ENCODE data around the gene CEP95.

DNA sequence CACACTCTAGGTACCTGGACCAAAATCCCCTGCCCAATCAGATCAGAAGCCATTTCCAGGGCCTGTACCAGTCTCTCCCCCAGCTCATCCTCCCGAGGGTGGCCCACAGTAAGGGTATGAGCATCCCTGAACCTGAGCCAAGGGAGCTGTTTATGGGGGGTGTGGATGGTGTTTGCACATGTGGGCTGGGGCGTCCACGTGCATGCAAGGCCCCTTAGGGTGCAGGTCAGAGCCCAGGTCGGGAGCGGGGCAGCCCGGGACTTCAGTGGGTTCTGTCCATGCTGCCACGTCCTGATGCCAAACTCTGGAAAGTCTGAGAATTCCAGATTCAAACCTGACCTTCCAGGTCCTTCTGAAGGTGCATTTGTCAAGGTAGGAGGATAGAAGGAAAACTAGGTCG lies 48.0 kb upstream of the CEP95 start:
- TF ChIP-seq PAX5 (IDR thresholded peaks at IDR 0.05; ENCODE audit: insufficient read depth, low read length, severe bottlenecking), result no peak
- no peak for TF ChIP-seq POLR2A (IDR thresholded peaks at IDR 0.05; ENCODE audit: low read depth, low read length)
